SJSA1 (cell line): ENCODE results near the gene DIP2A. TPM values are rescaled to one million over a fixed set of nuclear protein-coding genes. Genes with fewer than 3 reads are reported as not detected.

ENCODE experiments used
- DNase-seq, 2 experiments: peaks; one replicate each; pipeline ENCODE4 v3.0.0-alpha.2; 2015 to 2020; ENCODE audit warnings: low spot score in 2 of 2, low read depth in 1 of 2
- H3K27ac ChIP-seq: fragments of 250-450 bp; sonication (Bioruptor Pico); 2 replicates; pipeline ENCODE4 v1.5.1; 2020; ENCODE audit warnings: mild to moderate bottlenecking, moderate library complexity
- H3K27me3 ChIP-seq: fragments of 250-450 bp; sonication (Bioruptor Pico); replicated peaks from 2 replicates; pipeline ENCODE4 v1.5.1; 2020; ENCODE audit warnings: mild to moderate bottlenecking, moderate library complexity
- H3K36me3 ChIP-seq: fragments of 250-450 bp; sonication (Bioruptor Pico); 2 replicates; pipeline ENCODE4 v1.5.1; 2020; ENCODE audit warnings: mild to moderate bottlenecking
- H3K4me1 ChIP-seq: fragments of 250-450 bp; sonication (Bioruptor Pico); replicated peaks from 2 replicates; pipeline ENCODE4 v1.6.1; 2021; ENCODE audit warnings: mild to moderate bottlenecking
- H3K4me3 ChIP-seq: fragments of 250-450 bp; sonication (Bioruptor Pico); 2 replicates; pipeline ENCODE4 v1.5.1; 2020; ENCODE audit warnings: mild to moderate bottlenecking
- H3K9me3 ChIP-seq: fragments of 250-450 bp; sonication (Bioruptor Pico); replicated peaks from 2 replicates; pipeline ENCODE4 v1.5.1; 2020; ENCODE audit warnings: mild to moderate bottlenecking
- total RNA-seq: library from RNA; depleted of rRNA; stranded (reverse); fragments of >200 nt; shearing (Covaris generic); gene quantifications from 2 replicates; pipeline ENCODE4 v1.2.3, GENCODE V29; 2014

DIP2A gene
- total RNA-seq, 1 experiment from 2014 or later: 19.2 TPM

DNA sequence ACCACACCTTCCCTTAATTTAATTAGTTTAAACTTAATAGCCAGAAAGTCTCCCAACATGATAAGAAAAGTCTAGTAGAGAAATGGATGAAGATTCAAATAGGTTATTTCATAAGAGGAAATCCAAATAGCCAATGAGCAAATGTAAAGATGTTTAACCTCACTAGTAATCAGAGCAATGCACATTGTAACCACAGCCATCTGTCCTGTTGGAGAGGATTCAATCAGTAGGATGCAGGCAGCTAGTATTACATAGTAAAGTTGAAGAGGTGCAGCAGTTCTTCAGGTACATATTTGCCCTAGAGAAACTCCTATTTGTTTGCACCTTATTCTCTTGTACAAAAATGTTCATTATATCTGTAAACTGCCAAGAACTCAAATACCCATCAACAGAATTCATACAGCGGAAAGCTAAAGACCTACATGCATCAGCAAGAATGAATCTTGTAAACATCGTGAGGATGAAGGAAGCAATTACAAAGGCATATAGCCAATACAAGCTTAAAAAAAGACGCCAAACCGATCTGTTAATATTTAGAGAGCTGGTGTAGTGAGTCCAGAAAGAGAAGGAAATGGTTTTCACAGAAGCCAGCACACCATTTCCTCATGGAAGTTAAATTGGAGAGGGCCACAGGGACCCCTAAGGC is 27.9 kb downstream of the DIP2A start:
- Histone ChIP-seq H3K27ac (no peak overlapping the region), H3K36me3 (peaks cover 42% of the 10 kb centered on the region)

DNA sequence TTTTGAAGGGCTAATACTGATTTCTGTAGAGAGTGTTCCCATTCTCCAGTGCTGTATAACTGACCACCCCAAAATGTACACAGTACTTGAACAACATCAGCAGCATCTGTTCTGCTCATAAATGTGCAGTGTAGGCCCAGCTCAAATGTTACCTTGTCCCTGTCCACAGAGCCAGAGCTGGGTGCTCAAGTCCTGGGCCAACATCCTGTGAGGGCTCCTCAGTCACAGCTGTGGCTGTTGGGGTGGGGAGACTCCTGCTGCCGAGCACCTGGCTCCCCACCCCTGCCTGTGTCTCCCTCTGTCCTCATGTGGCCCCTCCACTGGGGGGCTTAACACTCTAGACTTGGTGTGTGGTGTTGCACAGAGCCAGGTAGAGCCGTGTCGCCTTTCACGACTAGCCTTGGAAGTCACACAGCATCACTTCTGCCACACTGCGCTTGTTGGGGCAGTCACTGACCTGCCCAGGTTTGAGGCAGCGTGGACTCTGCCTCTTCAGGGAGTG is 30.5 kb downstream of the DIP2A start:
- Histone ChIP-seq H3K36me3 (peaks cover 50% of the 10 kb centered on the region), H3K27me3 (no peaks in the 10 kb centered on the region), H3K4me3 (no peak overlapping the region), H3K27ac (no peak overlapping the region), H3K9me3 (no peaks in the 10 kb centered on the region), H3K4me1 (peaks cover 5% of the 10 kb centered on the region)
- no peak for DNase-seq

More for the DNA sequence above, 27.9 kb downstream of the DIP2A start:
- H3K4me3 ChIP-seq: no peak overlapping the region
- no peak for DNase-seq
- H3K27me3 ChIP-seq: no peaks in the 10 kb centered on the region
- peaks cover 5% of the 10 kb centered on the region for H3K4me1 ChIP-seq
- 0 out of 2 replicates have a peak, but pooled peaks cover 3% of the 10 kb centered on the region for H3K9me3 ChIP-seq

DNA sequence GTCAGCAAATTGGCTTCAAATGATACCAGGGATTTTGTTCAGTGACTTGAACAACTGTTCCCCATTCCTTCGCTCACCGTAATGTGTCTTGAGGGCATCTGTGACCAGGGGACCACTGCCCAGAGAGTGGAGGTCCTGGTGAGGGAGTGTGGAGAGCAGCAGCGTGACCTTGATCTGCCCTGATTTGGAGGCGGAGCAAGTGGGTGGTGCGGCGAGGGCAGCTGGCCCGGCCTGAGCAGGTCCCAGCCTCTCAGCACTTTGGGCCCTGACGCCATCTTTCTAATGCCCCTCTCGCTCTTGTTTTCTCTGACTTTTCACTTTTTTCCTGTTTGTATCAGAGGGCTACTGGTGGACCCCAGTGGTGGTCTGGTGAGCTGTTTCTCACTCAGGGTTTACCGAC is 31.1 kb downstream of the DIP2A start:
- H3K27me3 ChIP-seq: no peaks in the 10 kb centered on the region
- H3K9me3 ChIP-seq: no peaks in the 10 kb centered on the region
- no peak overlapping the region for H3K27ac ChIP-seq
- no peak for DNase-seq
- H3K4me1 ChIP-seq: peaks cover 11% of the 10 kb centered on the region
- peaks cover 56% of the 10 kb centered on the region for H3K36me3 ChIP-seq
- H3K4me3 ChIP-seq: no peak overlapping the region

DNA sequence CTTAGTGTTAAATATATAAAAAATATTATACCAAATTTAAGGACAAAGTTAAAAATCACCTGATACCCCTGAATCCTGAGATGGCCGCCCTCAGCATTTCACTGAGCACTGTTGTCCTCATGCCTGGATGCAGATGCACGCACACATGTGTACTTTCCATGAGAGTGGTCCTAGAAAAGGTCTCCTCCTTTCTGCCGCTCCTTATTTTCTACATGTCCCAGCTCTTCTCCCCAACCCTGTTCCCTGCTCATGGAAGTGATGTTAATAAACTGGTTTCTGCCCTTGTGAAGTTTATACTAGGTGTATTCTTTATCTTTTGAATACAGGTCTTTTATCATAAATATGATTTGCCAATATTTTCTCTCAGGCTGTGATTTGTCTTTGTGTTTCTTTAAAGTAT is 32.9 kb downstream of the DIP2A start:
- peaks cover 51% of the 10 kb centered on the region for H3K36me3 ChIP-seq
- H3K4me3 ChIP-seq: no peak overlapping the region
- peaks cover 13% of the 10 kb centered on the region for H3K4me1 ChIP-seq
- H3K9me3 ChIP-seq: no peaks in the 10 kb centered on the region
- H3K27me3 ChIP-seq: no peaks in the 10 kb centered on the region
- no peak overlapping the region for H3K27ac ChIP-seq
- no peak for DNase-seq

DNA sequence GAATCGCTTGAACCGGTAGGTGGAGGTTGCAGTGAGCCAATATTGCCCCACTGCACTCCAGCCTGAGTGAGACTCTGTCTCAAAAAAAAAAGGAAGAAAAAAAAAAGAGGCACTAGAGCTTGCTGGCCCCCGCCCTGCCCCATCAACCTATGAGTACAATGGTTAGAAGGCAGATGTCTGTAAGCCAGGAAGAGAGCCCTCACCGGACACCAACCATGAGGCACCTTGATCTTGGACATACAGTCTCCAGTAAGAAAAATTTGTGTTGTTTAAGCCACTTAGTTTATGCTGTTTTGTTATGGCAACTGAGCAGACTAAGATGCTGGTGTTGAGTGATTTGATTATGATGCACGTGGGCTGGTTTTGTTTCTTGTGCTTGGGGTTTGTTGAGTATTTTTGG is 34.2 kb downstream of the DIP2A start:
- H3K4me3 ChIP-seq: no peak overlapping the region

DNA sequence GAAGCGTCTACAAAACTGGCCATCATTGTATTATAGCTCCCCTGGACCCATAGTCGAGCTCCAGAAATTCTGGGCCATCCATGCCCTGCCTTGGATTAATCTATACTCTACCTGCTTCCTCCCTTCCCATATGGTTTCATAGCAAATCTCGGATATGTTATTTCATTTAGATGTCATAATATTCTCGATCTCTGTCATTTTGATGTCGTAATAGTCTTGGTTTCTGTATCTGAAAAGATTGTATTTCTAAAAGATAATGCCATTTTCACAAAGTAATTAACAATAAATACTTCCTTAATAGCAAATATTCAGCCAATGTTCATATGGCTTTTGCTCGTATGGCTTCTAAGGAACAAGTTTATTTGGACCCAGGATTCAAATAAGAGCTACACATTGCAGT is 35.1 kb downstream of the DIP2A start:
- DNase-seq: no peak
- Histone ChIP-seq H3K4me1 (peaks cover 13% of the 10 kb centered on the region), H3K27me3 (no peaks in the 10 kb centered on the region), H3K9me3 (no peaks in the 10 kb centered on the region), H3K36me3 (peaks cover 58% of the 10 kb centered on the region), H3K4me3 (no peak overlapping the region), H3K27ac (no peak overlapping the region)

More for the DNA sequence above, 34.2 kb downstream of the DIP2A start:
- DNase-seq: no peak
- peaks cover 13% of the 10 kb centered on the region for H3K4me1 ChIP-seq
- no peaks in the 10 kb centered on the region for H3K27me3 ChIP-seq
- H3K9me3 ChIP-seq: no peaks in the 10 kb centered on the region
- no peak overlapping the region for H3K27ac ChIP-seq
- peaks cover 51% of the 10 kb centered on the region for H3K36me3 ChIP-seq

DNA sequence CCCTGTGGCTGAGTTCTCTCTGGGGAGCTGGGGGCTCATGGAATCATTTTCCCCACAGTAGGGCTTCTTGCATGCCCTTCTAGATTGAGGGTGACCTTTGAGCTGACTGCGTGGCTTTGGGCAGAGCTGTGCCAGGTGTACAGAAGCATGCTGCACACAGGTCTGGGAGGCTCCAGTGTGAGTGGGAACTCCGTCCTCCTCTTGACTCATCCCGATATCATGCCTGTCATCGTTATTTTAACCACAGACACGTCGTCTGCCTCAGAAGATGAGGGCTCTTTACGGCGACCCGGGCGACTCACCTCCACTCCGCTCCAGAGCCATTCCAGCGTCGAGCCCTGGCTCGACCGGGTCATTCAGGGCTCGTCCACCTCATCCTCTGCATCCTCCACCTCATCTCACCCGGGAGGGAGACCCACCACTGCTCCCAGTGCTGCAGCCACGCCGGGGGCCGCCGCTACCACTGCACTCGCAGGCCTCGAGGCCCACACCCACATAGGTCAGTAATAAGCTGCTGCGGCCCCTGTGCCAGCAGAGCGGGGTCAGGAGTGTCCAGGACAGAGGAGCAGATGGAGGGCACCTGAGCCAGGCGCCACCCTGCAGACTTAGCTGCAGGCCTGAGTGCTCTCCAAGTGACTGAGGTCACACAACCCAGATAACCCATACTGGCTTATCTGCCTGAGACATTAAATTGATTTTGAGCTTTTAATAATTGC is 39.8 kb downstream of the DIP2A start:
- Histone ChIP-seq H3K36me3 (peaks cover 57% of the 10 kb centered on the region), H3K9me3 (no peaks in the 10 kb centered on the region), H3K4me3 (no peak overlapping the region), H3K27me3 (no peaks in the 10 kb centered on the region), H3K4me1 (peaks cover 23% of the 10 kb centered on the region), H3K27ac (no peak overlapping the region)
- peak in 1 of 2 experiments; percentile 49 for DNase-seq

DNA sequence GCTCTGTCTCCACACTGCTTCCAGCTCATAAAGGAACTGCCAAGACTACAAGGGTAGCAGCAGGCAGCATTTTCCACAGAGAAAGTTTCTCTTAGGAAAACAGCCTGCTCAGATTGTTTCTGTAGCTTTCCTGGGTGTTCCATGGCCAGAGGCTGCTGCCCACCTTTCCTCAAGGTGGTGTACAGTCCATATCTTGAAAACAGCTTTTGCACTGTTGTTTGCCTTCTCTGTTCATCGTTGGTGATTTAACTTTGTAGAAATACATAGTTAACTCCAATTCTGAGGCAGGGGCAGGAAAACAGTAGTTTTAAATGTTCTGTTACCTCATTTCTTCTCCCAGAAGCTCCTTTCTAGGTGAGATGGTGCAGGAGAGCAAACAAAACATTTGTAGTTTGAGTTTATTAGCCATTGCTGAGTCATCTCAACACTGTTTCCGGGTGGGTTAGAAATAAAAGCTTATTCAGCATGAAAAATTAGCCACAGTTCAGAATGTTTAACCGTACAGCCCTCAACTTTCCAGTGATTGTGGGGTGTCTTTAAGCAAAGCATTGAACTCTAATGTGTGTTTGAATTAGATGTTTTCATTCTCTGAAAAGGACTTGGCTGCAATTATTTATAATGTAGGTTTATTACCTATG is 41.7 kb downstream of the DIP2A start:
- H3K9me3 ChIP-seq: no peaks in the 10 kb centered on the region
- peaks cover 11% of the 10 kb centered on the region for H3K4me1 ChIP-seq
- no peaks in the 10 kb centered on the region for H3K27me3 ChIP-seq
- H3K36me3 ChIP-seq: peaks cover 61% of the 10 kb centered on the region
- H3K27ac ChIP-seq: peak overlapping the region; percentile 27
- no peak overlapping the region for H3K4me3 ChIP-seq
- DNase-seq: peak in 1 of 2 experiments; percentile 45

DNA sequence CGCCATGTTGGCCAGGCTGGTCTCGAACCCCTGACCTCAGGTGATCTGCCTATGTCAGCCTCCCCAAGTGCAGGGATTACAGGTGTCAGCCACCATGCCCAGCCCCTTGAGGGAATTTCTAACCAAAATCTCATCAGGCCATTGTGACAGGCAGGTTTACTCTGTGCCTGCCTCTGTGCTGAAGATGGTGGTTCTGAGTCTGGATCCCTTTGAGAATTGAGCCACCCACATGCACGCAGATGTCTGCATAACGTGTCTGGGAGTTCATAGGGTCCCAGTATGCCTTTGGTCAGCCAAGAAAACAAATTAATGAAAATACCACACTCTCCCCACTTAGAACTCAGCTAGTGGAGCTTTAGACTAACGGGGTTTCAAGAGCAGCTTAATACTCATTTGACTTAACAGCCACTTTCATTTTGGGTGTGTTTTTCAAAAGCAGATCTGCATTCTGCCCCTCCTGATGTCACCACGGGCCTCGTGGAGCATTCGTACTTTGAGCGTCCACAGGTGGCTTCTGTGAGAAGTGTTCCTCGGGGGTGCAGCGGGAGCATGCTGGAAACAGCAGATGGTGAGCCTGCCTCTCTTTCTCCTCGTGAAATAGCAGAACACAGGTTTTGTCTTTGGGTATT is 45.3 kb downstream of the DIP2A start:
- H3K36me3 ChIP-seq: peaks cover 50% of the 10 kb centered on the region
- peaks cover 11% of the 10 kb centered on the region for H3K4me1 ChIP-seq
- no peaks in the 10 kb centered on the region for H3K27me3 ChIP-seq
- H3K9me3 ChIP-seq: no peaks in the 10 kb centered on the region
- H3K4me3 ChIP-seq: no peak overlapping the region
- DNase-seq: no peak
- no peak overlapping the region for H3K27ac ChIP-seq

DNA sequence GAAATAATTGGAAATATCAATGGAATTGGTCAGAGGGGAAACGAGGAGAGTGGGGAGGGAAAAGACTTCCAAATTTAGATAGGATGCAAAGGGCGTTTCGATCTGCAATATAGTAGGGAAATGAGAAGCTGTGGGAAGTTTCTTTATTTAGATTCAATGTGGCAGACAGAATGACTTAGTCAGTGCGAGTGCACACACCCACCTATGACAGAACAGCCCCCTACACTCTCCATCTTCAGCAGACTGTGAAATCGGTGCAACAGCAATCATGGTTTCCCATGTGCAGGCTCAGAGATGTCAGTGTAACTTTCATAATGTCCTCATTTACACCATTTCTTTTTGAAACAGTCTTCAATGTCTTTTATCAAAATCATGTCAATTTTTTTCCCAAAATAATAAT is 46.0 kb downstream of the DIP2A start:
- no peaks in the 10 kb centered on the region for H3K9me3 ChIP-seq
- H3K4me1 ChIP-seq: peaks cover 12% of the 10 kb centered on the region
- no peaks in the 10 kb centered on the region for H3K27me3 ChIP-seq
- H3K4me3 ChIP-seq: no peak overlapping the region
- no peak overlapping the region for H3K27ac ChIP-seq
- DNase-seq: no peak
- H3K36me3 ChIP-seq: peaks cover 50% of the 10 kb centered on the region

DNA sequence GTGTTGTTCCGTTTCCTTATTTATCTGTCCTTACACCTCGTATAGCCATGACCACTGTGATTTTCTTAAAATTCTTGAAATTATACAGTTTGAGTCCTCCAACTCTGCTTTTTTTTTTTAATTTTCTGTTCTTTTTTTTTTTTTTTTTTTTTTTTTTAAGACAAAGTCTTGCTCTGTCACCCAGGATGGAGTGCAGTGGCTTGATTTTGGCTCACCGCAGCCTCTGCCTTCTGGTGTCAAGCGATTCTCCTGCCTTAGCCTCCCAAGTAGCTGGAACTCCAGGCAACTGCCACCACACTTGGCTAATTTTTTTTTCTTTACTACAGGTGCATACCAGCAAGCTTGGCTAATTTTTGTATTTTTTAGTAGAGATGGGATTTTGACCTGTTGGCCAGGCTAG is 48.9 kb downstream of the DIP2A start:
- H3K9me3 ChIP-seq: no peaks in the 10 kb centered on the region
- peaks cover 64% of the 10 kb centered on the region for H3K36me3 ChIP-seq
- H3K4me1 ChIP-seq: peaks cover 3% of the 10 kb centered on the region; the same call in 1 of the 2 replicates
- no peak for DNase-seq
- no peaks in the 10 kb centered on the region for H3K27me3 ChIP-seq
- no peak overlapping the region for H3K27ac ChIP-seq
- H3K4me3 ChIP-seq: no peak overlapping the region

DNA sequence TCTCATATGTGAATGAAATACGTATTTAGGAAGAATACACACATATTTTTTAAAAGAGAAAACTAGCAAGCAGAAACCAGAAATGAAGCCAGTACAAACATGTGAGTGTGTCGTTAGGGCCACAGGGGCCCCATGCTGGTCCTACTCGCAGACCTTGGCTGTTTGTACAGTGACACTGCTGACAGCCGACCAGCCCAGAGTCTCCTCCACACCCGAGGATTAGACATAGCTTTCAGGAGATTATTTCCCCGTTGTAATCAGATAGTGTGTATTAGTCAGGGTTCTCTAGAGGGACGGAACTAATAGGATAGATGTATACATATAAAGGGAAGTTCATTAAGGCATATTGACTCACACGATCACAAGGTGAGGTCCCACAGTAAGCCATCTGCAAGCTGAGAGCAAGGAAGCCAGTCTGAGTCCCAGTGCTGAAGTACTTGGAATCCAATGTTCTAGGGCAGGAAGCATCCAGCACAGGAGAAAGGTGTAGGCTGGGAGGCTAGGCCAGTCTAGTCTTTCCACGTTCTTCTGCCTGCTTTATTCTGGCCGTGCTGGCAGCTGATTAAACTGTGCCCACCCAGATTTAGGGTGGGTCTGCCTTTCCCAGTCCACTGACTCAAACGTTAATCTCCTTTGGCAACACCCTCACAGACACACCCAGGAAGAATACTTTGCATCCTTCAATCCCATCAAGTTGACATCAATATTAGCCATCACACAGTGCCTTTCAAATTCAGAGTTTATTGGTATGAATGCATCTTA is 51.2 kb downstream of the DIP2A start:
- peaks cover 3% of the 10 kb centered on the region; the same call in 1 of the 2 replicates for H3K4me1 ChIP-seq
- H3K9me3 ChIP-seq: no peaks in the 10 kb centered on the region
- H3K27me3 ChIP-seq: no peaks in the 10 kb centered on the region
- H3K36me3 ChIP-seq: peaks cover 51% of the 10 kb centered on the region
- DNase-seq: no peak
- no peak overlapping the region; the same call in 1 of the 2 replicates for H3K27ac ChIP-seq
- H3K4me3 ChIP-seq: no peak overlapping the region

DNA sequence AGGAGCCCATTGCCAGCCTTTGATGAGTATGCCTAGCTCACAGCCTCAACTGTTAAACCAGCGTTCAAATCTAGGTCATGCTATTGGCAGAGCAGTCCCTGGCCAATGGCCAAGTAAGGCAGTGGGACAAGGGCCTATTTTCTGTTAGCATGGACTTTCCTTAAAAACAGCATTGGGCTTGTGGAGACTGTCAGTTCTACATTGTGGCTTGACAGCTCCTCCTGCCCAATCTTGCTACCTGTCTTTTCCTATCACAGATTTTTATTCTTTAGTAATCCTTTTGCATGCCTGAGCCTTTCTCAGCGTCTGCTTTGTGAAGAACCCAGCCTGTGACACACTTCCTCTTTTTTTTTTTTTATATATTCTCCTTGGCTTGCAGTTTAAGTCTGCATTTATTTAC is 56.4 kb downstream of the DIP2A start:
- no peaks in the 10 kb centered on the region for H3K27me3 ChIP-seq
- no peak overlapping the region for H3K27ac ChIP-seq
- peaks cover 50% of the 10 kb centered on the region for H3K36me3 ChIP-seq
- no peaks in the 10 kb centered on the region for H3K9me3 ChIP-seq
- H3K4me3 ChIP-seq: no peak overlapping the region
- DNase-seq: no peak
- H3K4me1 ChIP-seq: no peaks in the 10 kb centered on the region
